HG02678 (cell line): ENCODE data around the gene ACAT2.
A peak's percentile ranks its signal among the peaks of the same experiment; 100 is the strongest.
"Not testable (repeated sequence)": the region's sequence is repeated elsewhere in the genome, so short reads cannot be mapped to it uniquely, and the experiment has no call there.

Experiments used
- ATAC-seq: cut with Tn5 transposase; IDR thresholded peaks from one replicate; pipeline ENCODE4 v1.9.1; 2021; ENCODE audit warnings: mild to moderate bottlenecking, moderate library complexity; ENCODE audit not compliant: unreplicated experiment

Gene ACAT2

GRCh38 chr6:159761873-159762680, at the start of gene ACAT2:
ACAT2 (plus strand) TSS chr6:159762045; CDS start chr6:159762088, 43 bp downstream.
- ATAC-seq = peak; percentile 98

GRCh38 chr6:159712389-159712788, 49.5 kb upstream of the ACAT2 start:
- ATAC-seq = not testable (repeated sequence)

GRCh38 chr6:159713984-159714383, 47.9 kb upstream of the ACAT2 start:
- no peak for ATAC-seq

- ATAC-seq = no peak
Measured at GRCh38 chr6:159714404-159714803, 47.4 kb upstream of the ACAT2 start.

- no peak for ATAC-seq
Measured at GRCh38 chr6:159715166-159715565, 46.7 kb upstream of the ACAT2 start.

GRCh38 chr6:159715605-159716004, 46.2 kb upstream of the ACAT2 start:
- ATAC-seq = no peak

- ATAC-seq = no peak
Measured at GRCh38 chr6:159716247-159717096, 45.4 kb upstream of the ACAT2 start.

- no peak for ATAC-seq
Measured at GRCh38 chr6:159718634-159719033, 43.2 kb upstream of the ACAT2 start.

- no peak for ATAC-seq
Measured at GRCh38 chr6:159719287-159719686, 42.6 kb upstream of the ACAT2 start.

- ATAC-seq = no peak
Measured at GRCh38 chr6:159720708-159721107, 41.1 kb upstream of the ACAT2 start.

- not testable (repeated sequence) for ATAC-seq
Measured at GRCh38 chr6:159721981-159722380, 39.9 kb upstream of the ACAT2 start.

- ATAC-seq = no peak
Measured at GRCh38 chr6:159722655-159723054, 39.2 kb upstream of the ACAT2 start.

GRCh38 chr6:159723259-159723658, 38.6 kb upstream of the ACAT2 start:
- ATAC-seq = no peak

- ATAC-seq = no peak
Measured at GRCh38 chr6:159724778-159725177, 37.1 kb upstream of the ACAT2 start.

- ATAC-seq = not testable (repeated sequence)
Measured at GRCh38 chr6:159725208-159725607, 36.6 kb upstream of the ACAT2 start.

GRCh38 chr6:159726255-159726917, 35.5 kb upstream of the ACAT2 start:
- ATAC-seq = peak; percentile 22

GRCh38 chr6:159726918-159727716, 34.7 kb upstream of the ACAT2 start, which contains the start of gene WTAP:
WTAP (plus strand) TSS chr6:159727506; CDS start chr6:159736266, 8,760 bp downstream.
- peak; percentile 80 for ATAC-seq

GRCh38 chr6:159727717-159728445, 34.0 kb upstream of the ACAT2 start:
- ATAC-seq = peak; percentile 28

- no peak for ATAC-seq
Measured at GRCh38 chr6:159728531-159728964, 33.3 kb upstream of the ACAT2 start.
